HG03520 (cell line): ENCODE data around the gene DMRTB1.
"Not testable (repeated sequence)": the region's sequence is repeated elsewhere in the genome, so short reads cannot be mapped to it uniquely, and the experiment has no call there.

Experiments
- ATAC-seq: cut with Tn5 transposase; IDR thresholded peaks from one replicate; pipeline ENCODE4 v1.9.1; 2021; ENCODE audit warnings: mild to moderate bottlenecking, moderate library complexity; ENCODE audit not compliant: unreplicated experiment

Gene DMRTB1

DNA sequence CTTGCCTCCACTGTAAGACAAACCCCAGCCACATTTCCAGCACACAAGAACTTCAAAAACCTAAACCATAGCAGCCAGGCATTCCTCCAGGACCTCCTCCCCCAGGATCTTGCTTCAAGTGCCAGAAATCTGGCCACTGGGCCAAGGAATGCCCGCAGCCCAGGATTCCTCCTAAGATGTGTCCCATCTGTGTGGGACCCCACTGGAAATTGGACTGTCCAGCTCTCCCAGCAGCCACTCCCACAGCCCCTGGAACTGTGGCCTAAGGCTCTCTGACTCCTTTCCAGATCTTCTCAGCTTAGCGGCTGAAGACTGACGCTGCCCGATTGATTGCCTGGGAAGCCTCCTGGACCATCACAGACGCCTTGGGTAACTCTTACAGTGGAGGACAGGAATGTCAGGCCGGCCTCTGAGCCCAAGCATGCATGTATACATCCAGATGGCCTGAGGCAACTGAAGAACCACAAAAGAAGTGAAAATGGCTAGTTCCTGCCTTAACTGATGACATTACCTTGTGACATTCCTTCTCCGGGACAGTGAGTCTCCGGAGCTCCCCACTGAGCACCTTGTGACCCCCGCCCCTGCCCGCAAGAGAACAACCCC, 24.7 kb upstream of the DMRTB1 start:
- ATAC-seq: not testable (repeated sequence)

DNA sequence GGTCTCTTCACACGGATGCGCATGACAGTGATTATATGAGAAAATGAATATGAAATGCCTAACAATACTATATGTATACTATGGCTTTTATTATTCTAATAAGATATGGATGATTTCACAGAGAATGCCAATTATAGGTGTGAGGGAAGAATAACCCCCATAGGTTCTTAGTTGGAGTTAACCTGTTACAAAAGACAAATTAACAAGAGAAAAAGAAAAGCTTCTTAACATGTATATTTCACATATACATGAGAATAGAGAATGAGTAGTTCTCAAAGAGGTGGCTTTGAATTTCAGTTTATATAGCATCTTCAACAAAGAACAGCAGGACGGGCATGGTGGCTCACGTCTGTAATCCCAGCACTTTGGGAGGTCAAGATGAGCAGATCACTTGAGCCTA, 24.0 kb upstream of the DMRTB1 start:
- ATAC-seq: no peak

DNA sequence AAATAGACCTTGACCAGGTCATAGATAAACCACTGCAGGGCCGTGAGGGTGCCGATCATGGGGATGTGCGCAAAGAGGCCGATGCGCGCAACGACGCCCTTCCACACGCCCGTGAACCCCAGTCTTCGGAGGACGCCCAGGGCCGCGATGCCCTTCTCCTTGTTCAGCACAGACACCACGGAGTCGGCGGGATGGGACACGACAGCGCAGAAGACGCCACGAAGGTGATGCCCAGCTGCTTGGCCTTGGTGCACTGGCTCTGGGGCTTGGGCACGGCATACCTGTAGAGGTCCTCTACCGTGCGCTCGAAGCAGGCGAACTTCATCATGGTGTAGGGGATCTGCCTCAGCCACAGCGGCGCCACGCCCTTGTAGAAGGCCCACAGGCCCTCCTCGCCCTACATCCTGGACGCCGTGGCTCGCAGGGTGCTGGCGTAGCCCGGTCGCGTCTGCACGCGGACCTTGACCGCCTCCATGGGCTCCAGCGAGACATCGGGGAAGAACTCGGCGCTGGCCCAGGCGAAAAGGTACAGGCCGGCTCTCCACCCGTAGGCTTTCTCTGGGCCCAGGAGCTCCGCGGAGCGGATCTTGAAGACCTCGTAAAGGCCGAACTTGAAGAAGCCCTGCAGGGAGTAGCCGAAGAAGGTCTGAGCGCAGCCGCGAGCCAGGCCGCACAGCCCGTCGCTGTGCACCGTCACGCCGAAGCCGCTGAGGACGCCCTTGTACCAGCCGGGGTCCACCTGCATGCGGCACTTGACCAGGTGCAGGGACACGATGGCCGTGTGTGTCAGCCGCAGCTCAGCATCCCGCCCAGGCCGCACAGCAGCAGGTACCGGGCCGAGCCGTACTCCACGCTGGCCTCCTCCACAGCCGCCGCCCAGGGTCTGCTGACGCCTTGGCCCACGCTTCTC, 20.5 kb upstream of the DMRTB1 start:
- no peak for ATAC-seq

GRCh38 chr1:53439337-53440207, 19.6 kb upstream of the DMRTB1 start:
- no peak for ATAC-seq

DNA sequence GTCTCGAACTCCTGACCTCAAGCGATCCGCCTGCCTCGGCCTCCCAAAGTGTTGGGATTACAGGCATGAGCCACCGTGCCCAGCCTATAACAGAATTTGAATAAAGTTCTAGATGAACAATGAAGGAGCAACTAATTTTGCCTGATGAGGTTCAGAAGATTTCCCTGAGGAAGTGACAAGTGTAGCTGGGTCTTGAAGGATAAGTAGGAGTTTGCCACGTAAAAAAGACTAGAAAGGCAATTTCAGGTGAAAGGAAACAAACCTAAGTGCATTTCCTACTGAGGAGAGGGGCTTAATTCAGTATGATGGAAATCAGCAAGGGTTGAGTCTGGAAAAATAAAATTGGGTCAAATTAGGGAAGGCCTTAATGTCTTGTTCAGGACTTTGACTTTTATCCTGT, 18.6 kb upstream of the DMRTB1 start:
- no peak for ATAC-seq

GRCh38 chr1:53442299-53442698, 16.9 kb upstream of the DMRTB1 start:
- ATAC-seq: no peak

GRCh38 chr1:53446051-53446450, 13.1 kb upstream of the DMRTB1 start:
- no peak for ATAC-seq

- ATAC-seq: no peak
Measured at GRCh38 chr1:53447413-53447812, 11.8 kb upstream of the DMRTB1 start.

DNA sequence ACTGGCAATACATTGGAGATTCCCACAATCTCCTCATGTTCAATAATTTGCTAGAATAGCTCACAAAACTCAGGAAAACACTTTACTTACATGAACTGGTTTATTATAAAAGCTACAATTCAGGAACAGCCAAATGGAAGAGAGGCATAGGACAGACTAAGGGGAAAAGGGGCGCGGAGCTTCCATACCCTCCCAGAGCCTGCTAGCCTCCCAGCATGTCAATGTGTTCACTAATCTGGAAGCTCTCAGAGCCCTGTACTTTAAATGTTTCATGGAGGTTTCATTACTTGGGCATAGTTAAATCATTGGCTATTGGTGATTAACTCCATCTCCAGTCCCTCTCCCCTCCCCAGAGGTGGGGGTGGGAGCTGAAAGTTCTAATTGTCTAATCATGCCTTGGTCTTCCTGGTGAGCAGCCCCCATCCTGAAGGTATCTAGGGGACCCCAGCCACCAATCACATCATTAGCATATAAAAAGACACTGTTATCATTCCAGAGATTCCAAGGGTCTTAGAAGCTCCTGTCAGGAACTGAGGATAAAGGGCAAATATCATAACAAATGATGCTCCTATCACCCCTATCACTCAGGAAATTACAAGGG, 10.9 kb upstream of the DMRTB1 start:
- no peak for ATAC-seq

- ATAC-seq: no peak
Measured at GRCh38 chr1:53449021-53449420, 10.2 kb upstream of the DMRTB1 start.

GRCh38 chr1:53449693-53450092, 9.5 kb upstream of the DMRTB1 start:
- no peak for ATAC-seq

DNA sequence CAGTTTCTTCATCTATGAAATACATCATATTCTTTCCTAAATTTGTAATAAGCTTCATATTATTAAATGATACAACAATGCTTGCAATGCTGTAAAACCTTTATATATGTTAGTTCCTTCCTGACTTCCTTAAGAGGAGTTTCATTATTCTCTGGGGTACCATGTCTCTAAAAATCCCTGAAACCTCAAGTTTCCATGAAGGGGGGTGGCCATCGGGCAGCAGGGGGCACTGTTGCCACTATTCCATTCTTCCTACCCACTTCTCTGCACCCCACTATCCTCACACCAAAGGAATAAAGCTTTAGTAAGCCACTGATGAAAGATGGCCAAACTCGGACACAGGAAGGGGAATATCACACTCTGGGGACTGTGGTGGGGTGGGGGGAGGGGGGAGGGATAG, 9.0 kb upstream of the DMRTB1 start:
- no peak for ATAC-seq

- ATAC-seq: no peak
Measured at GRCh38 chr1:53454019-53454418, 5.2 kb upstream of the DMRTB1 start.

DNA sequence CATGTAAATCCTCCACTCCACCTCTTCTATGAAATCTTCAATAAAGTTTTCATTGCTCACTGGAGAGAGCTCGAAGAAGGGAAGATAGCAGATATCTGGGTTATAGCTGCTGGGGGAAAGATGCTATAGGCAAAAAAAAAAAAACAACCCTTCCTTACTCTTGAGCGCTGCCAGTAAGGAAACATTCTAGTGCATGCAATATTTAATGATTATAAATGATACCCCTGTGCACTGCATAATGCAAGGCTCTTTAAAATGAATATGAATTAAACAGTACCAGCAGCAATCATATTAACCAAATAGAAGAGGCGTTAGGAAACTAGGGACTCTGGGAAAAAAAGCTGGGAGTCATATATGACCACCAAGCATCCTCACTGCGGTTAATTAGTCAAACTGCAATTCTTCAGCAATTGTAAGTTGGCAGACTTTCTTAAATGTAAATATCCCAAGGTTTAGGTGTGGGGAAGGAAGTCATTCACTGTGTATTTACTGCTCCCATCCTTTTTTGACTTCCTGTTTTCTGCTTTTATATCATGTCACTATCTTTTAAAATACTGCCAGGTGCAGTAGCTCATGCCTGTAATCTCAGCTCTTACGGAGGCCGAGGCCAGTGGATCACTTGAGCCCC, 3.7 kb upstream of the DMRTB1 start:
- ATAC-seq: no peak

DNA sequence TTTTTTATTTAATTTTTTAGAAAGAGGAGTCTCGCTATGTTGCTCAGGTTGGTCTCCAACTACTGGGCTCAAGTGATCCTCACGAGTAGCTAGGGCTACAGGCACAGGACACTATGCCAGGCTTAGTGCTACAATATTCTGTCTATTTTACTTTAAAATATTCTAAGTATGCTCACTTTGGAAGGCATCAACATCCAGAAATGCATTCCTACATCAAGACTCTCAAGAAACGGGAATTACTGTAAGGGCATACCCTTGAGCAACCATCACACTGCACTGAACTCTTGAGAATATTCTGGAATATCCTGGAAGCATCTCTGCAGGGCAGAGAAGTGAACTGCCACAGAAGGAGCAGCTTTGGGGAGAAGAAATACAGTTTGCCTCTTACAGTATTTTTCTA, 565 bp upstream of the DMRTB1 start:
- no peak for ATAC-seq

- no peak for ATAC-seq
Measured at GRCh38 chr1:53460211-53460634, 1.0 kb downstream of the DMRTB1 start.

DNA sequence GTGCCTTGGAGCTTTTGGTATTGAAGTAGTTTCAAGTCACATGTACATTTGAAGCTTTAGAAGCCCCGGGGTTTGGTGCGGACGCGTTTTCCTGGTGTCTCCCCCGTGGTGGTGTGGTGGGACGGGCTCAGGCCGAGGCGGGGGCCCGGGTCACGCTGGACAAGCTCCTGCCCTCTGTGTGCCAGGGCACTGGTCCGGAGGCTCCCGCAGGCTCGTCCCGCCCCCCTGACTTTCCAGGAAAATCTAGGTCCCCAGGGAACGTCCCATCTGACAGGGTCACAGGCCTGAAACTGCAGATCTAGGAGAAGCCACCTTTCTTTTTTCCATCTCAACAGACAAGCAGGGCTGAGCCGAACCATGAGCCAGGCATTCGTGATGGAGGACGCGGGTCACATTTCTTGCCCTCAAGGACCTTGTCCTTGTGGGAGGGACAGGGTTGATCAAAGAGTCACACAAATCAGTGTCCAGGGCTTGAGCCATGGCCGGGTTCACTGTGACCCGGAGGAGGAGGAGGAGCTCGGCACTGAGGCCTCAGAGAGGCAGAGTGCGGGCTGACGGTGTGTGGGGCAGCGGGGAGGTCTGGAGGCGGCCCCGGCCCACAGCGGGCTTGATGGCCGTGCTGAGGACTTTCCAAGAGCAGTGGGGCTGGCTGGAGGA, 1.6 kb downstream of the DMRTB1 start:
- no peak for ATAC-seq

GRCh38 chr1:53461323-53462044, 2.3 kb downstream of the DMRTB1 start:
- no peak for ATAC-seq

- ATAC-seq: no peak
Measured at GRCh38 chr1:53462193-53462592, 3.0 kb downstream of the DMRTB1 start.
